ENCODE data around the gene PLCB3. TPM values are rescaled to one million over a fixed set of nuclear protein-coding genes. Genes with fewer than 3 reads are reported as not detected.

Gene PLCB3
- total RNA-seq, 1 experiment from 2014 or later = 40.6 TPM

- Mint-ChIP-seq H3K27ac (ENCODE audit: unreplicated experiment) (no peak overlapping the region), H3K4me3 (ENCODE audit: unreplicated experiment) (peak overlapping the region; percentile 81), H3K9me3 (ENCODE audit: unreplicated experiment) (no peaks in the 10 kb centered on the region), H3K4me1 (ENCODE audit: low read depth, unreplicated experiment) (no peaks in the 10 kb centered on the region), H3K36me3 (ENCODE audit: insufficient read depth, unreplicated experiment) (peaks cover 13% of the 10 kb centered on the region), H3K27me3 (ENCODE audit: insufficient read depth, unreplicated experiment) (no peaks in the 10 kb centered on the region)
- Histone ChIP-seq H3K36me3 (ENCODE audit: control insufficient read depth, insufficient read depth, low read length) (no peaks in the 10 kb centered on the region; the same call in 1 of the 2 replicates), H3K4me1 (peaks cover 19% of the 10 kb centered on the region), H3K4me3 (ENCODE audit: low read depth, low read length) (no peak overlapping the region), H3K9me3 (no peaks in the 10 kb centered on the region), H3K27me3 (replicated peaks; ENCODE audit: control insufficient read depth, insufficient read depth, low read length) (no peaks in the 10 kb centered on the region)
- intact Hi-C loops (cut with micrococcal nuclease; ENCODE audit: unreplicated experiment) = no loop called here
- TF ChIP-seq CTCF (IDR thresholded peaks at IDR 0.05; ENCODE audit: insufficient read depth in 1 of 2, low read depth in 1 of 2, low read length in 1 of 2, severe bottlenecking in 1 of 2, unreplicated experiment in 1 of 2) = no peak
- CTCF ChIA-PET = interaction anchor here (1.1 kb wide), 1 partner anchor 39 kb away, joined by 3 read pairs; the partner anchor contains the start of gene STIP1
- no TSS peak for BruUV-seq (replicated peaks)
- DNase-seq = peak in 1 of 2 experiments; percentile 40
- POLR2A ChIA-PET = no interaction called here
Observed at GRCh38 chr11:64224151-64224890, 27.0 kb upstream of the PLCB3 start.

- POLR2A ChIA-PET = interaction anchor here (0.6 to 1.3 kb wide), 2 partner anchors 17 to 39 kb away, joined by 3 to 7 read pairs; partner anchors contain the start of gene STIP1
- Mint-ChIP-seq H3K27me3 (ENCODE audit: insufficient read depth, unreplicated experiment) (no peaks in the 10 kb centered on the region), H3K4me3 (ENCODE audit: unreplicated experiment) (peak overlapping the region; percentile 81), H3K27ac (ENCODE audit: unreplicated experiment) (peak overlapping the region; percentile 39), H3K36me3 (ENCODE audit: insufficient read depth, unreplicated experiment) (peaks cover 18% of the 10 kb centered on the region), H3K9me3 (ENCODE audit: unreplicated experiment) (no peaks in the 10 kb centered on the region), H3K4me1 (ENCODE audit: low read depth, unreplicated experiment) (no peaks in the 10 kb centered on the region)
- intact Hi-C loops (cut with micrococcal nuclease; ENCODE audit: unreplicated experiment) = no loop called here
- H3K27me3 ChIP-seq (replicated peaks; ENCODE audit: control insufficient read depth, insufficient read depth, low read length) = no peaks in the 10 kb centered on the region
- H3K4me1 ChIP-seq = peaks cover 25% of the 10 kb centered on the region
- no peak for TF ChIP-seq CTCF (IDR thresholded peaks at IDR 0.05; ENCODE audit: insufficient read depth in 1 of 2, low read depth in 1 of 2, low read length in 1 of 2, severe bottlenecking in 1 of 2, unreplicated experiment in 1 of 2)
- H3K36me3 ChIP-seq (ENCODE audit: control insufficient read depth, insufficient read depth, low read length) = no peaks in the 10 kb centered on the region; the same call in 1 of the 2 replicates
- H3K4me3 ChIP-seq (ENCODE audit: low read depth, low read length) = peak overlapping the region; percentile 99
- no TSS peak for BruUV-seq (replicated peaks)
- CTCF ChIA-PET = no interaction called here
- H3K9me3 ChIP-seq = no peaks in the 10 kb centered on the region
- peak in 1 of 2 experiments; percentile 45 for DNase-seq
Observed at GRCh38 chr11:64224891-64225607, 26.3 kb upstream of the PLCB3 start.
